SK-N-SH (cell line): Measurements from ENCODE around the gene SPAM1. TPM values are rescaled to one million over a fixed set of nuclear protein-coding genes. Genes with fewer than 3 reads are reported as not detected.

Source experiments
- CTCF ChIA-PET: fragments of 300-600, 350-600 bp; formaldehyde crosslinking; extraction: SDS; loops from one replicate; lab custom pipeline; 2021; lab: Yijun Ruan, JAX
- POLR2A ChIA-PET: fragments of 350-600 bp; sonication (Branson Sonifier 250); formaldehyde crosslinking; extraction: SDS; loops from one replicate; lab custom pipeline; 2020; ENCODE audit warnings: antibody characterized with exemption, inconsistent platforms; lab: Yijun Ruan, JAX
- DNase-seq: peaks from one replicate; pipeline ENCODE4 v3.0.0; 2012
- H2AFZ ChIP-seq: fragments of 200-600 bp; sonication (generic); 2 replicates; pipeline ENCODE4 v1.8.1; 2016; ENCODE audit warnings: antibody characterized with exemption, mild to moderate bottlenecking, low read depth
- H3F3A ChIP-seq: fragments of 200-600 bp; sonication (generic); replicated peaks from 2 replicates; pipeline ENCODE3; 2016; ENCODE audit warnings: antibody characterized with exemption, mild to moderate bottlenecking; ENCODE audit not compliant: insufficient read depth
- H3K27ac ChIP-seq, 2 experiments: fragments of 200-500 bp in 1 of 2; fragments of 200-600 bp in 1 of 2; sonication (Bioruptor generic) in 1 of 2; sonication (generic), shearing (Covaris generic) in 1 of 2; 2 replicates each; pipeline versions ENCODE4 v1.5.1 to v1.6.1; 2014 to 2016; ENCODE audit warnings: low read depth in 2 of 2, inconsistent platforms in 1 of 2, low read length in 1 of 2, mild to moderate bottlenecking in 1 of 2, mixed read lengths in 1 of 2
- H3K27me3 ChIP-seq: fragments of 200-600 bp; sonication (generic), shearing (Covaris generic); 2 replicates; pipeline ENCODE4 v1.6.1; 2016; ENCODE audit warnings: mixed run types; ENCODE audit not compliant: insufficient read depth
- H3K36me3 ChIP-seq, 2 experiments: fragments of 200-500 bp in 1 of 2; fragments of 200-600 bp in 1 of 2; sonication (Bioruptor generic) in 1 of 2; sonication (generic) in 1 of 2; replicated peaks in 1 of 2; 2 replicates each; pipeline versions ENCODE3 to v1.5.1; 2014 to 2016; ENCODE audit warnings: low read length in 1 of 2, mild to moderate bottlenecking in 1 of 2; ENCODE audit not compliant: insufficient read depth in 2 of 2, control insufficient read depth in 1 of 2
- H3K4me1 ChIP-seq, 2 experiments: fragments of 200-500 bp in 1 of 2; fragments of 200-600 bp in 1 of 2; sonication (Bioruptor generic) in 1 of 2; sonication (generic), shearing (Covaris generic) in 1 of 2; 2 replicates each; pipeline versions ENCODE4 v1.5.1 to v1.6.1; 2014 to 2016; ENCODE audit warnings: low read depth in 1 of 2, low read length in 1 of 2, mixed run types in 1 of 2; ENCODE audit not compliant: insufficient read depth in 2 of 2, control insufficient read depth in 1 of 2
- H3K4me2 ChIP-seq: fragments of 200-600 bp; sonication (generic), shearing (Covaris generic); 2 replicates; pipeline ENCODE4 v1.6.1; 2017; ENCODE audit warnings: mixed run types
- H3K4me3 ChIP-seq, 2 experiments: fragments of 200-500 bp in 1 of 2; fragments of 200-600 bp in 1 of 2; sonication (Bioruptor generic) in 1 of 2; sonication (generic), shearing (Covaris generic) in 1 of 2; 2 replicates each; pipeline versions ENCODE4 v1.5.1 to v1.8.1; 2014 to 2016; ENCODE audit warnings: low read depth in 2 of 2, inconsistent platforms in 1 of 2, low read length in 1 of 2, mild to moderate bottlenecking in 1 of 2, mixed read lengths in 1 of 2, moderate library complexity in 1 of 2
- H3K79me2 ChIP-seq: fragments of 200-600 bp; sonication (generic); 2 replicates; pipeline ENCODE4 v1.8.1; 2017; ENCODE audit warnings: mild to moderate bottlenecking; ENCODE audit not compliant: insufficient read depth
- H3K9ac ChIP-seq: fragments of 200-600 bp; sonication (generic); 2 replicates; pipeline ENCODE4 v1.6.1; 2017; ENCODE audit warnings: mixed run types
- H3K9me2 ChIP-seq: fragments of 200-600 bp; sonication (generic); 2 replicates; pipeline ENCODE4 v1.6.1; 2017; ENCODE audit warnings: mixed run types
- H3K9me3 ChIP-seq: fragments of 200-600 bp; sonication (generic); 2 replicates; pipeline ENCODE4 v1.6.1; 2017; ENCODE audit warnings: mixed run types, mild to moderate bottlenecking, moderate library complexity
- H4K20me1 ChIP-seq: fragments of 200-600 bp; sonication (generic); 2 replicates; pipeline ENCODE4 v1.6.1; 2017; ENCODE audit warnings: mild to moderate bottlenecking, mixed run types; ENCODE audit not compliant: insufficient read depth
- CHD2 ChIP-seq: fragments of 150-350 bp; IDR thresholded peaks from 2 replicates; pipeline ENCODE4 v1.6.1; 2018; ENCODE audit warnings: low read length; ENCODE audit not compliant: partially characterized antibody
- EP300 ChIP-seq, 2 experiments: IDR thresholded peaks; 2 replicates each; pipeline versions ENCODE4 v1.4.0 to v1.6.1; 2012; ENCODE audit warnings: borderline replicate concordance in 1 of 2, low read depth in 1 of 2, low read length in 1 of 2
- FOSL2 ChIP-seq: IDR thresholded peaks from 2 replicates; pipeline ENCODE4 v1.4.0; 2012; ENCODE audit warnings: low read depth, mild to moderate bottlenecking, moderate library complexity, borderline replicate concordance
- FOXM1 ChIP-seq: IDR thresholded peaks from 2 replicates; pipeline ENCODE4 v1.4.0; 2012; ENCODE audit warnings: low read depth, mild to moderate bottlenecking
- GATA2 ChIP-seq: sonication (generic); formaldehyde crosslinking; IDR thresholded peaks from 2 replicates; pipeline ENCODE4 v1.5.0; 2020; ENCODE audit warnings: mild to moderate bottlenecking, missing genetic modification reagents
- JUND ChIP-seq: IDR thresholded peaks from 2 replicates; pipeline ENCODE4 v1.4.0; 2012
- MAX ChIP-seq: IDR thresholded peaks from 2 replicates; pipeline ENCODE4 v1.4.0; 2012; ENCODE audit warnings: low read depth
- MXI1 ChIP-seq: IDR thresholded peaks from 2 replicates; pipeline ENCODE4 v1.6.1; 2012; ENCODE audit warnings: mild to moderate bottlenecking, low read depth, low read length, improper control_type of control experiment
- NFIC ChIP-seq: IDR thresholded peaks from 2 replicates; pipeline ENCODE4 v1.4.0; 2012; ENCODE audit warnings: borderline replicate concordance
- PBX3 ChIP-seq: IDR thresholded peaks from 2 replicates; pipeline ENCODE4; 2012
- POLR2AphosphoS5 ChIP-seq: IDR thresholded peaks from 2 replicates; pipeline ENCODE4 v1.6.1; 2012; ENCODE audit warnings: low read depth, low read length
- RCOR1 ChIP-seq: fragments of 150-350 bp; IDR thresholded peaks from 2 replicates; pipeline ENCODE4 v1.6.1; 2017; ENCODE audit warnings: antibody characterized with exemption, low read length
- RFX5 ChIP-seq: IDR thresholded peaks from 2 replicates; pipeline ENCODE4 v1.6.1; 2012; ENCODE audit warnings: mild to moderate bottlenecking, improper control_type of control experiment, low read length
- TAF1 ChIP-seq: IDR thresholded peaks from 2 replicates; pipeline ENCODE4 v1.6.1; 2012; ENCODE audit warnings: low read depth, mild to moderate bottlenecking, low read length, moderate library complexity, borderline replicate concordance
- TEAD4 ChIP-seq: IDR thresholded peaks from 2 replicates; pipeline ENCODE4 v1.4.0; 2012; ENCODE audit warnings: mild to moderate bottlenecking, borderline replicate concordance; ENCODE audit not compliant: insufficient read depth
- USF2 ChIP-seq: fragments of 150-350 bp; IDR thresholded peaks from 2 replicates; pipeline ENCODE4 v1.6.1; 2017; ENCODE audit warnings: antibody characterized with exemption, low read length, low read depth, borderline replicate concordance
- YY1 ChIP-seq: IDR thresholded peaks from 2 replicates; pipeline ENCODE4 v1.4.0; 2012; ENCODE audit warnings: low read depth, mild to moderate bottlenecking
- ZBTB33 ChIP-seq: IDR thresholded peaks from 2 replicates; pipeline ENCODE4 v1.4.0; 2012; ENCODE audit warnings: low read depth, borderline replicate concordance
- polyA plus RNA-seq, 3 experiments: library from polyadenylated mRNA; depleted of rRNA; stranded (reverse); fragments of >200 nt; gene quantifications; 2 replicates each; pipeline ENCODE4 v1.2.3, GENCODE V29; 2012

SPAM1 gene
- polyA plus RNA-seq, 1 of the 3 experiments (the other 2 are of a cell fraction) = not detected

- H3K9me2 ChIP-seq = no peaks in the 10 kb centered on the region
- no peaks in the 10 kb centered on the region for H3K79me2 ChIP-seq
- POLR2A ChIA-PET = no interaction called here
- H3K9me3 ChIP-seq = no peaks in the 10 kb centered on the region
- CTCF ChIA-PET = no interaction called here
- H3K36me3 ChIP-seq = no peaks in the 10 kb centered on the region
- H3K4me1 ChIP-seq = no peaks in the 10 kb centered on the region
- no peak overlapping the region for H3K4me2 ChIP-seq
- H3K4me3 ChIP-seq = no peak overlapping the region
- H2AFZ ChIP-seq = no peak overlapping the region
- no peak for TF ChIP-seq USF2
- TF ChIP-seq ZBTB33 = no peak
- no peak for TF ChIP-seq TEAD4
- no peak for TF ChIP-seq EP300 (IDR thresholded peaks at IDR 0.05; ENCODE audit: borderline replicate concordance in 1 of 2, low read depth in 1 of 2, low read length in 1 of 2)
- TF ChIP-seq JUND = no peak
- no peak for TF ChIP-seq MAX
- TF ChIP-seq MXI1 = no peak
- no peak for TF ChIP-seq YY1
- no peak for TF ChIP-seq NFIC
- no peak for TF ChIP-seq TAF1
- no peak for TF ChIP-seq CHD2
- no peak for TF ChIP-seq GATA2 (CRISPR knock-in tag)
- no peak for TF ChIP-seq FOSL2
- TF ChIP-seq RFX5 = no peak
- no peak for TF ChIP-seq RCOR1
- TF ChIP-seq POLR2AphosphoS5 = no peak
- TF ChIP-seq PBX3 = no peak
- no peak for TF ChIP-seq FOXM1
- no peak overlapping the region for H3K9ac ChIP-seq
- H3K27ac ChIP-seq = no peak overlapping the region
- no peaks in the 10 kb centered on the region for H3K27me3 ChIP-seq
- DNase-seq = no peak
- H3F3A ChIP-seq = no peaks in the 10 kb centered on the region
- H4K20me1 ChIP-seq = no peaks in the 10 kb centered on the region
Observed at GRCh38 chr7:123994449-123994848, 69.4 kb downstream of the SPAM1 start.
